IMR-90 (cell line): ENCODE measurements around the gene PTCD2.

Experiments used
- POLR2A ChIP-seq: IDR thresholded peaks from 2 replicates; pipeline ENCODE4 v1.6.1; 2012; ENCODE audit warnings: mild to moderate bottlenecking, low read depth, low read length
- TF ChIP-seq, protein P1 (sequence below): fragments of 150-350 bp; IDR thresholded peaks from 2 replicates; pipeline ENCODE4 v1.6.1; 2017; ENCODE audit warnings: mild to moderate bottlenecking, antibody characterized with exemption, low read length, low read depth

DNA sequence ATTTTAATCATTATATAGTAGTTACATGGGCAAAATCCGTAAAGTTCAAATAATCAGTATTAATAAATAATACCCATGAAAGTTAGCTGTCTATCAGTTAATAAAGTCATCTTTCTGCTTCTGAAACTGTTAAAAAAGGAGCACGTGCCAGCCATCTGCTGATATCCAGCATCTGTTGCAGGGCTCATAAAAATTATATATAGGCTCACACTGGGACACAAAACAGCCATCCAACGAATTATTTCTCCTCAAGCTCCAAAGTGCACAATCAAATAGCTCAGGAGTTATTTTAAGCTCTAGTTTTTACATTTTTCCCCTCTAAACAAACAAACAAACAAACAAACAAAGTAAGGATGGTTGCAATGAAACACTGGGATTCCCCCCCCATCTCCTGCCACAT, 48.5 kb upstream of the PTCD2 start:
- TF ChIP-seq, protein P1, sequence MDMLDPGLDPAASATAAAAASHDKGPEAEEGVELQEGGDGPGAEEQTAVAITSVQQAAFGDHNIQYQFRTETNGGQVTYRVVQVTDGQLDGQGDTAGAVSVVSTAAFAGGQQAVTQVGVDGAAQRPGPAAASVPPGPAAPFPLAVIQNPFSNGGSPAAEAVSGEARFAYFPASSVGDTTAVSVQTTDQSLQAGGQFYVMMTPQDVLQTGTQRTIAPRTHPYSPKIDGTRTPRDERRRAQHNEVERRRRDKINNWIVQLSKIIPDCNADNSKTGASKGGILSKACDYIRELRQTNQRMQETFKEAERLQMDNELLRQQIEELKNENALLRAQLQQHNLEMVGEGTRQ, result no peak
- TF ChIP-seq POLR2A, result no peak
